ENCODE data around the gene RAMP3. TPM values are rescaled to one million over a fixed set of nuclear protein-coding genes. Genes with fewer than 3 reads are reported as not detected.

RAMP3 gene
- total RNA-seq, 1 donor = not detected

- DNase-seq (ENCODE audit: low read depth) = no peak
- TF ChIP-seq, protein P1, sequence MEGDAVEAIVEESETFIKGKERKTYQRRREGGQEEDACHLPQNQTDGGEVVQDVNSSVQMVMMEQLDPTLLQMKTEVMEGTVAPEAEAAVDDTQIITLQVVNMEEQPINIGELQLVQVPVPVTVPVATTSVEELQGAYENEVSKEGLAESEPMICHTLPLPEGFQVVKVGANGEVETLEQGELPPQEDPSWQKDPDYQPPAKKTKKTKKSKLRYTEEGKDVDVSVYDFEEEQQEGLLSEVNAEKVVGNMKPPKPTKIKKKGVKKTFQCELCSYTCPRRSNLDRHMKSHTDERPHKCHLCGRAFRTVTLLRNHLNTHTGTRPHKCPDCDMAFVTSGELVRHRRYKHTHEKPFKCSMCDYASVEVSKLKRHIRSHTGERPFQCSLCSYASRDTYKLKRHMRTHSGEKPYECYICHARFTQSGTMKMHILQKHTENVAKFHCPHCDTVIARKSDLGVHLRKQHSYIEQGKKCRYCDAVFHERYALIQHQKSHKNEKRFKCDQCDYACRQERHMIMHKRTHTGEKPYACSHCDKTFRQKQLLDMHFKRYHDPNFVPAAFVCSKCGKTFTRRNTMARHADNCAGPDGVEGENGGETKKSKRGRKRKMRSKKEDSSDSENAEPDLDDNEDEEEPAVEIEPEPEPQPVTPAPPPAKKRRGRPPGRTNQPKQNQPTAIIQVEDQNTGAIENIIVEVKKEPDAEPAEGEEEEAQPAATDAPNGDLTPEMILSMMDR (IDR thresholded peaks at IDR 0.05; ENCODE audit: insufficient read depth, low read length) = no peak
- no peak overlapping the region for H3K4me3 ChIP-seq (ENCODE audit: low read depth, low read length)
These were observed 35.0 kb downstream of the RAMP3 start for GRCh38 chr7:45192621-45193041.

- no peak overlapping the region for H3K4me3 ChIP-seq (ENCODE audit: low read depth, low read length)
- TF ChIP-seq, protein P1 (IDR thresholded peaks at IDR 0.05; ENCODE audit: insufficient read depth, low read length) = no peak
- DNase-seq (ENCODE audit: low read depth) = no peak
These were observed 36.2 kb downstream of the RAMP3 start for GRCh38 chr7:45193828-45194227.

- no peak for DNase-seq (ENCODE audit: low read depth)
- TF ChIP-seq, protein P1 (IDR thresholded peaks at IDR 0.05; ENCODE audit: insufficient read depth, low read length) = no peak
- no peak overlapping the region for H3K4me3 ChIP-seq (ENCODE audit: low read depth, low read length)
These were observed 38.8 kb downstream of the RAMP3 start for GRCh38 chr7:45196374-45196773.

GRCh38 chr7:45197461-45197860 lies 39.9 kb downstream of the RAMP3 start:
- no peak for DNase-seq (ENCODE audit: low read depth)
- TF ChIP-seq, protein P1 (IDR thresholded peaks at IDR 0.05; ENCODE audit: insufficient read depth, low read length) = no peak

GRCh38 chr7:45198986-45199385 lies 41.4 kb downstream of the RAMP3 start:
- DNase-seq (ENCODE audit: low read depth) = no peak
- TF ChIP-seq, protein P1 (IDR thresholded peaks at IDR 0.05; ENCODE audit: insufficient read depth, low read length) = no peak
- no peak overlapping the region for H3K4me3 ChIP-seq (ENCODE audit: low read depth, low read length)

More at GRCh38 chr7:45197461-45197860, 39.9 kb downstream of the RAMP3 start:
- no peak overlapping the region for H3K4me3 ChIP-seq (ENCODE audit: low read depth, low read length)

GRCh38 chr7:45199506-45199905 lies 41.9 kb downstream of the RAMP3 start:
- no peak for DNase-seq (ENCODE audit: low read depth)
- TF ChIP-seq, protein P1 (IDR thresholded peaks at IDR 0.05; ENCODE audit: insufficient read depth, low read length) = no peak

DNA sequence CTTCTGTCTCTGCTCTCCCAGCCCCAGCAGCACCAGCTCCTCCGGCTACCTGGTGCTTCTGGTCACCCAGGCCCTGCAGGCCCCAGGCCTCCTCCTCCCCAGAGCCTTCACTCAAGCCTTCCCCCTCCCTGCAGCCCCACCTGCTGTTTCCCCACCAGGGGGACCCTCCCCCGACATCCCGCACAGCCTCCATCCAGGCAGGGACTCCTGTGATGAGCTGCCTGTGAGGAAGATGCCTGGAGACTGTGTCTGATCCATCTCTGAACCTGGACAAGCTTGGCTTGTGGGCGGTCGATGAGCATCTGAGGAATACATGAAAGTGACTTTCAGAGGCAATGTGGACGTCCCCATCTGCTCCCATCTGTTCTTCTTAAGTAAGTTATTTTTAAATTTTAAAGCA lies 45.0 kb downstream of the RAMP3 start:
- no peak for DNase-seq (ENCODE audit: low read depth)
- no peak overlapping the region for H3K4me3 ChIP-seq (ENCODE audit: low read depth, low read length)
- TF ChIP-seq, protein P1 (IDR thresholded peaks at IDR 0.05; ENCODE audit: insufficient read depth, low read length) = no peak

More at GRCh38 chr7:45199506-45199905, 41.9 kb downstream of the RAMP3 start:
- no peak overlapping the region for H3K4me3 ChIP-seq (ENCODE audit: low read depth, low read length)

Measured in fibroblast of the aortic adventitia (primary cell).